SW480 (cell line): ENCODE results near the gene MAFG.

ENCODE experiments used
- DNase-seq: peaks from one replicate; pipeline ENCODE4 v3.0.0-alpha.2; 2016; ENCODE audit warnings: low spot score

The MAFG gene

DNA sequence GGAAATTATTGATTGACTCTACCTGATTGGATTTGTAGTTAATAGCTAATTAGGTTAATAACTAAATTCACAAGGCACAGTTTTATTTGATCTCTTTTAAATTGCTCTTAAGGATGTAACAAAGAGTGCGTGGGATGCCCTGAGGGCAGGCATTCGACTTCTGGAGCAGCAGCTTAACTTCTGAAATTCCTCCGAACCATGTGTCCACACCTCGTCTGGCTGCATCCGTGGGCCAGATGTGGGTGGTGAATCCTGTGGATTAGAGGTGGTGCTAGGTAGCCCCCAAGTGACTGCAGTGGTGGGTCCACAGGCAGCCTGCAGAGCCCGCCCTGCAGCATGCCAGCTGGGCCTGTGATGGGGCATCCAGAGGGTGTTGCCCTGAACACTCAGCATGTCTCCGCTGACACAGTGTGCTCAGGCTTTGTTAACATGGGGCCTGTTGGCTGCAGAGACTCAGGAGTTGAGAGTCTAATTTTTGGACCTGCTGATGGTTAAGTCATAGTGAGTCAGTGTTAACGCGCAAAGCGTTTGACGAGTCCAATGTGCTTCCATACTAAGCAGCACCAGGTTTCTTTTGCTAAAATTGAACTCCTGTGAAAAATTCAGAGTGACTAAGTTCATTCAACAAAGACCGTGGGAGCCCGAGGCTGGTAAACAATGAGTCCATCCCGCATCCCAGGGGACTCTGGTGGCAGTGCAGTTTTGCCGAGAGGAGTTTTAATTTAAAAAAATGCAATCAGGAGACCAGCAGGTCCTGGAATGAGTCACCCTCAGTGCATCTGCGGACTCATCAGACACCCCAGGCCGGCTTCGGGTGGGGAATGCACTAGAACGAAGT is 29.3 kb downstream of the MAFG start:
- no peak for DNase-seq

GRCh38 chr17:81895400-81895799 is 32.1 kb downstream of the MAFG start:
- DNase-seq: no peak

- no peak for DNase-seq
Measured at GRCh38 chr17:81891303-81891552, 36.3 kb downstream of the MAFG start.

- no peak for DNase-seq
Measured at GRCh38 chr17:81890447-81891302, 36.9 kb downstream of the MAFG start.

DNA sequence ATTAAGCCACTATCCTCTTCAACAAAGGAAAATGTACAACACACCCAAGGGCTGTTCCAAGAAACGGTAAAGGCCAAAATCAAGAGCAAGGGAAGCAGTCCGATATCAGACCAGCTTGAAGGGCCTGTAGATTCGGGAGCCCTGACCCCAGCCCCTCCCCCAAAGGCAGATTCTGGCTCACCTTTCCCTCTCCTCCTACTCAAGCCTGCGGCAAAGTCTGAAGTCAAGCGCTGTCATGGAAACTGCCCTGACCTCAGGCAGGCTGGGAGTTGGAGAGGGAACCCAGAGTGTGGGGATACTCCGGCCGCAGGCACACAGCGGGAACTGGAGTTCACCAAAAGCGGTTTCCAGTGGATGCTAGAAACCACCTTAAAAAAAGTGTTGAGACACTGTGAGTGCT is 37.9 kb downstream of the MAFG start:
- DNase-seq: no peak

- DNase-seq: no peak
Measured at GRCh38 chr17:81888988-81889595, 38.4 kb downstream of the MAFG start.

DNA sequence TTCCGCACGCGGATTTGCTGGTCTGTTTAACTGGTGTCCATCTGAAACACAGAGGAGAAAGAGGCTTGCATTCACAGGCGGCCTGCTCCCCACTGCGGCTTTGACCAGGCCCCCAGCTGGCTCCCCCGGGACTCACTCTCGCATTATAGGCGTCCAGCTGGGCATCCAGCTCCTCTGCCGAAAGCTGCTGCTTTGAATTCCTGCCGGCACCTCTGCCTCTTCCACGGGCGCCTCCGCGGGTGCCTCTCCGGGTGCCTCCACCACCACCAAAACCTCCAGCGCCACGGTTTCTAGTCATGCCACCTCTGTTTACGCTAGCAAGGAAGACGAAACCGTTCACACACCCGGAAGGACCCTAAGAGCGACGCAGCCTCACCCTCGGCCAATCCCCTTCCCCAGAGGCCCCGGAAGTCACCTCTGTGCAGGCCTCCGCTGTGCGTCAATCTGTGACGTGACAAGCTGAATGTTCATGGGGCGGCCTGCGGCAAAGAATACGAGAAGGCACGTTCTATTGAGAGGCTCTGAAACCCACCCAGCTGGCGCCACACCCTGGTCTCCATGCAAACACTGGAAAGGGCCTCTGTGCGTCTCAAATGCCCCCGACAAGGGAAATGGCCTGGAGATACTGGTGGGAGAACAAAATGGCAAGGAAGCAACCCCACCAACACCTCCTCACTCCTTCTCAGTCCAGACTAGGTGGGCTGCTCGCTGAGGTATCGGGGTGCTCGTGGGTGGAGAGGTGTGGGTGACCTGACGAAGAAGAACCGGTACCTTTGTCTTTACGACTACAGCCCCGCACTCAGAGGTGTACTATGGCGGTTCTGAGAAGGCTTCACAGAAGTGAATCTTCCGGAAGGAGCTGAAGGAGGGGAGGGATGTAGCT is 39.2 kb downstream of the MAFG start:
- no peak for DNase-seq

GRCh38 chr17:81885869-81886548 is 41.5 kb downstream of the MAFG start:
- DNase-seq: no peak

- DNase-seq: no peak
Measured at GRCh38 chr17:81885454-81885853, 42.1 kb downstream of the MAFG start.

GRCh38 chr17:81884968-81885367 is 42.6 kb downstream of the MAFG start:
- DNase-seq: no peak

DNA sequence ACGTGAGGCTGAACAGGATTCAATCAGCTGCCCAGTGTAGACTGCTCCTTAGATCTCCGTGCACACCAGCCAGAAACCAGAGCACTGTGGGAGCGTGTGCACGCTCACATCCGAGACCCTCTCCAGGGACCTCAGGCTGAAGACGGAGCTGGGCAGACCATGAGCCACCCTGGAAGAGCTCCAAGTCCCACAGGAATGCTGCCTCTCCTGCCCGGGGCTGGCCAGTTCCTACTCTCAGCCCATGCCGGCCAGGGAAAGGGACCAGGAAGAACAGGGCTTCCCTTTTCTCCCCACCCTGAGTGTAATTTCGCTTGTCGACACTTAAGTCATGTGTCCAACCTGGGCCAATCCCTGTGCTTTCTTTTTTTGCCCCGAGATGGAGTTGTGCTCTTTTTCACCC is 43.0 kb downstream of the MAFG start:
- DNase-seq: no peak

- no peak for DNase-seq
Measured at GRCh38 chr17:81879121-81879520, 48.4 kb downstream of the MAFG start.

GRCh38 chr17:81878294-81878693 is 49.2 kb downstream of the MAFG start:
- DNase-seq: no peak

DNA sequence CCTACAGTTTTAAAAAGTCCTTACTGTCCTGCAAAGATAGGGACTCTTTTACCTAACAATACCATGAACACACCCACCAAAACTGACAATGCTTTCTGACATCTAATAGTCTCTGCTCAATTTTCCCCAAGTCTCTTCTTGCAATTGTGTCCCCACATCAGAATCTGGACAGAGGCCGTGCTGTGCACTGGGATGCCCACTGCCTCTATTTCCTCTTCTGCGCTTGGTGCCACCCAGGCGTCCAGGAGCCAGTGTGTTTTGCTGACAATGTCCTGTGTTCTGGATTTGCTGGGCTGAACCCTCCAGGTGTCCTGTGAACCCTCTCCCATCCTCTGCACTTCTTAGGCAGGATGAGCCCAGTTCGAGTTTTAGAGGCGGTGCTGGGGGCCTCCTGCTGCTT is 50.0 kb downstream of the MAFG start:
- DNase-seq: no peak

DNA sequence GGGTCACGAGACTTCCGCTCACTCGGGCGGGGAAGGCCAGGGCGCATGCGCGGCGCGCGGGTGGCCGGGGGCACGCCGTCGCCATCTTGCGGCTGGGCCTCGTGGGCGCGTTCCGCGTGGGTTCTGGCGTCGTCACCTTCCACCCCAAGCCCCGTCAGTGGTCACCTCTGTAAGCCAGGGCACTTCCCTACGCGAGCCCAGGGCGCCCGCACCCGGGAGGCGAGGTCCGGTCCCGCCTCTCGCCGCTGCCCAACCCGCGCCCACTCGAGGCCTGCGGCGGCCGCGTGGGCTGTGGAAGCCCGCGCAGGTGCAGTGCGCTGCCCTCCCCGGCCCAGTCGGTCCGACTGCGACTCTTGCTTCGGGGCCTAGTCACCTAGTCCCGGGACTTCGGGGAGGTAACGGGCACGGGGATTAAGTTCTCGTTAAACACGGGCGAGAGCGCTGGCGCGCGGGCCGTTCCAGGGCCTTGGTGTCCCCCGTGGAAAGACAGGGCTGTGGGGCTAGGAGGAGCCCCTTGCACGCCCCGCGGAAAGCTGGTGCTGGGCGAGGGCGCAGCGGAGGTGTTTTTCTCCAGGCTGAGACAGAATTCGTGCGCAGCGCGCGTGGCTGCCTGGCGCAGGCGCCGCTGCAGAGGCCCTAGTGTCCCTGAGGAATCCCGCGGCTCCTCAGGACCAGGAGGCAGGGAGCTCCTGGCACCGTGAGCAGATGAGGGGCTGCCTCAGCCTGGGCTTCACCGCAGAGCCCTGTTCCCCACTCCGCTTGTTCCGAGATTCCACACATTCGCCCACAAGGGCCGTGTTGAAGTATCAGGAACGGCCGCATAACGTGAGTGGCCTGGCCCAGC is 55.9 kb downstream of the MAFG start:
- DNase-seq: peak; percentile 84

- no peak for DNase-seq
Measured at GRCh38 chr17:81870981-81871386, 56.6 kb downstream of the MAFG start, which contains the start of gene ARHGDIA. ARHGDIA (minus strand) TSS chr17:81871337; CDS start chr17:81869930, 1,407 bp downstream.

- DNase-seq: peak; percentile 59
Measured at GRCh38 chr17:81870131-81870980, 57.2 kb downstream of the MAFG start.

GRCh38 chr17:81869221-81870130 is 58.1 kb downstream of the MAFG start:
- DNase-seq: peak; percentile 43
